ENCODE data around the gene GCKR.

The GCKR gene

GRCh38 chr2:27497288-27497627 lies 619 bp downstream of the GCKR start:
- TF ChIP-seq MAX (IDR thresholded peaks at IDR 0.05; ENCODE audit: low read depth, low read length) (no peak), POLR2A (IDR thresholded peaks at IDR 0.05; ENCODE audit: extremely low read depth, insufficient read length) (no peak), MYC (IDR thresholded peaks at IDR 0.05; ENCODE audit: low read depth, low read length) (no peak)
- TF ChIP-seq, protein P1, sequence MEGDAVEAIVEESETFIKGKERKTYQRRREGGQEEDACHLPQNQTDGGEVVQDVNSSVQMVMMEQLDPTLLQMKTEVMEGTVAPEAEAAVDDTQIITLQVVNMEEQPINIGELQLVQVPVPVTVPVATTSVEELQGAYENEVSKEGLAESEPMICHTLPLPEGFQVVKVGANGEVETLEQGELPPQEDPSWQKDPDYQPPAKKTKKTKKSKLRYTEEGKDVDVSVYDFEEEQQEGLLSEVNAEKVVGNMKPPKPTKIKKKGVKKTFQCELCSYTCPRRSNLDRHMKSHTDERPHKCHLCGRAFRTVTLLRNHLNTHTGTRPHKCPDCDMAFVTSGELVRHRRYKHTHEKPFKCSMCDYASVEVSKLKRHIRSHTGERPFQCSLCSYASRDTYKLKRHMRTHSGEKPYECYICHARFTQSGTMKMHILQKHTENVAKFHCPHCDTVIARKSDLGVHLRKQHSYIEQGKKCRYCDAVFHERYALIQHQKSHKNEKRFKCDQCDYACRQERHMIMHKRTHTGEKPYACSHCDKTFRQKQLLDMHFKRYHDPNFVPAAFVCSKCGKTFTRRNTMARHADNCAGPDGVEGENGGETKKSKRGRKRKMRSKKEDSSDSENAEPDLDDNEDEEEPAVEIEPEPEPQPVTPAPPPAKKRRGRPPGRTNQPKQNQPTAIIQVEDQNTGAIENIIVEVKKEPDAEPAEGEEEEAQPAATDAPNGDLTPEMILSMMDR (IDR thresholded peaks at IDR 0.05; ENCODE audit: low read depth, low read length): no peak
- DNase-seq (ENCODE audit: low read depth): no peak
- H3K4me3 ChIP-seq (ENCODE audit: low read depth, low read length): no peak overlapping the region

- TF ChIP-seq MYC (IDR thresholded peaks at IDR 0.05; ENCODE audit: low read depth, low read length) (no peak), MAX (IDR thresholded peaks at IDR 0.05; ENCODE audit: low read depth, low read length) (no peak), POLR2A (IDR thresholded peaks at IDR 0.05; ENCODE audit: extremely low read depth, insufficient read length) (no peak)
- TF ChIP-seq, protein P1 (IDR thresholded peaks at IDR 0.05; ENCODE audit: low read depth, low read length): no peak
These were observed 2.3 kb downstream of the GCKR start for GRCh38 chr2:27498975-27499374.

DNA sequence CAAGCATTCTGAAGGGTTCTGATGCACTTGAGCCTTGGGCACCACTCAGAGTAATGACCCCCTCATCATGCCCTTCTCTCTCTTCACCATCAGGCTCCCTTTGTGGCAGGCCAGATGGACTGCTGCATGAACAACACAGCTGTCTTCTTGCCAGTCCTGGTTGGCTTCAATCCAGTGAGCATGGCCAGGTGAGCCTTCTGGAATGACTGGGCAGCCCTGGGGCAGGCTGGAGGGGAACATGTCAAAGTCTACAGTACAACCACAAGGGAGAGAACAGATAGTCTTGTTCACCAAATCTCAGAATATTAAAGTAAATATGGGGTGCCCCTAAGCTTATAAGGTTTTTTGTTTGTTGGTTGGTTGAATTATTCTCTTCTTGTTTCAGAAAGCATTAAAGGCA lies 4.4 kb downstream of the GCKR start:
- no peak overlapping the region for H3K4me3 ChIP-seq (ENCODE audit: low read depth, low read length)
- DNase-seq (ENCODE audit: low read depth): no peak
- no peak for TF ChIP-seq MAX (IDR thresholded peaks at IDR 0.05; ENCODE audit: low read depth, low read length)
- no peak for TF ChIP-seq MYC (IDR thresholded peaks at IDR 0.05; ENCODE audit: low read depth, low read length)
- TF ChIP-seq POLR2A (IDR thresholded peaks at IDR 0.05; ENCODE audit: extremely low read depth, insufficient read length): no peak
- TF ChIP-seq, protein P1 (IDR thresholded peaks at IDR 0.05; ENCODE audit: low read depth, low read length): no peak

More at GRCh38 chr2:27498975-27499374, 2.3 kb downstream of the GCKR start:
- DNase-seq (ENCODE audit: low read depth): peak; percentile 23
- H3K4me3 ChIP-seq (ENCODE audit: low read depth, low read length): no peak overlapping the region

DNA sequence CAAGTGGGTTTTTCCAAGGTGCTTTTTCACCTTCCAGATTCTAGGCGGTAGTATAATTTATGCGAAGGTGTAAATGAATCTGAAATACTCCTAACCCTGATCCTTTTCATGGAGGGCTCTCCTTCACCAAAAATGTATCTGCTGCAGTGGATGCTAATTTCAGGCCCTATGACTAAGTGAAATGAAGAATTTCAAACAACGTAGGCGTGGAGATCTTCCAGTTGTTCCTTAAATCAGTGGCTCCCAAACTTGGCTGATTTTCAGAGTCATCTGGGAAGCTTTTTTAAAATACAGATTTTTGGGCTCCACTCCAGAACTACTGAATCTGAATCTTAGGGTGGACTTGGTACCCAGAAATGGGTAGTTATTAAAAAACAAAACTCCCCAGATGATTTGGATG lies 5.5 kb downstream of the GCKR start:
- H3K4me3 ChIP-seq (ENCODE audit: low read depth, low read length): no peak overlapping the region

GRCh38 chr2:27506587-27506986 lies 9.9 kb downstream of the GCKR start:
- no peak overlapping the region for H3K4me3 ChIP-seq (ENCODE audit: low read depth, low read length)
- no peak for TF ChIP-seq POLR2A (IDR thresholded peaks at IDR 0.05; ENCODE audit: extremely low read depth, insufficient read length)
- TF ChIP-seq, protein P1 (IDR thresholded peaks at IDR 0.05; ENCODE audit: low read depth, low read length): no peak
- no peak for TF ChIP-seq MYC (IDR thresholded peaks at IDR 0.05; ENCODE audit: low read depth, low read length)
- no peak for TF ChIP-seq MAX (IDR thresholded peaks at IDR 0.05; ENCODE audit: low read depth, low read length)
- DNase-seq (ENCODE audit: low read depth): no peak

More for the DNA sequence above, 5.5 kb downstream of the GCKR start:
- no peak for TF ChIP-seq POLR2A (IDR thresholded peaks at IDR 0.05; ENCODE audit: extremely low read depth, insufficient read length)
- no peak for TF ChIP-seq MYC (IDR thresholded peaks at IDR 0.05; ENCODE audit: low read depth, low read length)
- TF ChIP-seq, protein P1 (IDR thresholded peaks at IDR 0.05; ENCODE audit: low read depth, low read length): no peak
- TF ChIP-seq MAX (IDR thresholded peaks at IDR 0.05; ENCODE audit: low read depth, low read length): no peak
- DNase-seq (ENCODE audit: low read depth): no peak

GRCh38 chr2:27507293-27507692 lies 10.7 kb downstream of the GCKR start:
- DNase-seq (ENCODE audit: low read depth): no peak
- TF ChIP-seq MAX (IDR thresholded peaks at IDR 0.05; ENCODE audit: low read depth, low read length): no peak
- no peak for TF ChIP-seq MYC (IDR thresholded peaks at IDR 0.05; ENCODE audit: low read depth, low read length)
- TF ChIP-seq, protein P1 (IDR thresholded peaks at IDR 0.05; ENCODE audit: low read depth, low read length): no peak
- TF ChIP-seq POLR2A (IDR thresholded peaks at IDR 0.05; ENCODE audit: extremely low read depth, insufficient read length): no peak
- no peak overlapping the region for H3K4me3 ChIP-seq (ENCODE audit: low read depth, low read length)

Data from NB4 (cell line).